HepG2 (cell line): ENCODE measurements around the gene MTA3. TPM values are rescaled to one million over a fixed set of nuclear protein-coding genes. Genes with fewer than 3 reads are reported as not detected.

Experiments used
- ATAC-seq: fragments of 200-7000 bp; cut with Tn5 transposase; 3 replicates; pipeline ENCODE4 v1.9.1; 2020; ENCODE audit warnings: mild to moderate bottlenecking, moderate library complexity
- BruUV-seq: library from RNA; stranded (reverse); fragments of 400-500 nt; replicated peaks from 2 replicates; lab custom pipeline; 2021; lab: Mats Ljungman, UMichigan
- CTCF ChIA-PET: fragments of 300-600 bp; formaldehyde crosslinking; extraction: SDS; loops from one replicate; lab custom pipeline; 2021; ENCODE audit warnings: low total read pairs, inconsistent platforms, low intra/inter-chr PET ratio; lab: Yijun Ruan, JAX
- POLR2A ChIA-PET: fragments of 350-600 bp; sonication (Branson Sonifier 250); formaldehyde crosslinking; loops from one replicate; lab custom pipeline; 2020; ENCODE audit warnings: antibody characterized with exemption, inconsistent platforms; lab: Yijun Ruan, JAX
- DNase-seq: peaks from one replicate; pipeline ENCODE4 v3.0.0-alpha.2; 2015; ENCODE audit warnings: low spot score
- FAIRE-seq: peaks from 3 replicates; lab custom pipeline; 2011; peaks lifted over from hg19 to GRCh38; lab: Jason Lieb, UNC
- H2AFZ ChIP-seq: one replicate; pipeline ENCODE4 v1.6.1; 2011; ENCODE audit warnings: low read length, inconsistent platforms
- H3K27ac ChIP-seq: fragments of 300-600 bp; 3 replicates; pipeline ENCODE4 v1.8.0; 2011; ENCODE audit warnings: mixed run types, mild to moderate bottlenecking, mixed read lengths, low read length, inconsistent platforms; ENCODE audit not compliant: insufficient read depth; ENCODE audit errors: extremely low read length
- H3K27me3 ChIP-seq, 2 experiments: fragments of 200-600 bp in 1 of 2; 2 replicates in 1 of 2; 3 replicates in 1 of 2; pipeline versions ENCODE4 v1.6.0 to v1.8.0; 2011; ENCODE audit warnings: low read length in 2 of 2, mild to moderate bottlenecking in 2 of 2, moderate library complexity in 2 of 2, inconsistent platforms in 1 of 2; ENCODE audit not compliant: insufficient read depth in 2 of 2, control insufficient read depth in 1 of 2
- H3K36me3 ChIP-seq, 2 experiments: fragments of 200-600 bp in 1 of 2; replicated peaks in 1 of 2; 2 replicates in 1 of 2; 3 replicates in 1 of 2; pipeline versions ENCODE4 v1.5.1 to v1.8.0; 2011; ENCODE audit warnings: low read length in 2 of 2, inconsistent platforms in 1 of 2; ENCODE audit not compliant: insufficient read depth in 2 of 2, control insufficient read depth in 1 of 2
- H3K4me1 ChIP-seq: 2 replicates; pipeline ENCODE4 v1.5.1; 2012; ENCODE audit warnings: low read length, inconsistent platforms; ENCODE audit not compliant: insufficient read depth
- H3K4me2 ChIP-seq: 2 replicates; pipeline ENCODE4 v1.6.0; 2011; ENCODE audit warnings: low read depth, low read length, inconsistent platforms
- H3K4me3 ChIP-seq, 3 experiments: fragments of 200-600 bp in 1 of 3; sonication (generic), shearing (Covaris generic) in 1 of 3; replicated peaks in 1 of 3; 2 replicates each; pipeline ENCODE4 v1.5.1; 2011 to 2016; ENCODE audit warnings: low read length in 3 of 3, inconsistent platforms in 2 of 3, low read depth in 2 of 3, mild to moderate bottlenecking in 2 of 3, control low read depth in 1 of 3, mixed read lengths in 1 of 3; ENCODE audit not compliant: insufficient read depth in 1 of 3
- H3K79me2 ChIP-seq: one replicate; pipeline ENCODE4 v1.6.1; 2011; ENCODE audit warnings: low read length, inconsistent platforms; ENCODE audit not compliant: insufficient read depth
- H3K9ac ChIP-seq: 2 replicates; pipeline ENCODE4 v1.6.0; 2011; ENCODE audit warnings: mild to moderate bottlenecking, low read depth, low read length, inconsistent platforms; ENCODE audit not compliant: insufficient read depth
- H3K9me3 ChIP-seq: 2 replicates; pipeline ENCODE4 v1.5.1; 2012; ENCODE audit warnings: mild to moderate bottlenecking, low read length
- H4K20me1 ChIP-seq: 2 replicates; pipeline ENCODE4 v1.6.0; 2011; ENCODE audit warnings: inconsistent platforms, mild to moderate bottlenecking, low read length, moderate library complexity; ENCODE audit not compliant: insufficient read depth
- CENPBD1 ChIP-seq: sonication (generic); formaldehyde crosslinking; IDR thresholded peaks from 2 replicates; pipeline ENCODE4 v1.8.0; 2022; ENCODE audit warnings: missing genetic modification reagents, low read depth, mild to moderate bottlenecking, borderline replicate concordance
- SKI ChIP-seq: fragments of 450-650 bp; IDR thresholded peaks from one replicate; pipeline ENCODE4 v1.6.1; 2018; ENCODE audit warnings: mild to moderate bottlenecking; ENCODE audit not compliant: partially characterized antibody
- THAP7 ChIP-seq: sonication (generic); formaldehyde crosslinking; IDR thresholded peaks from 2 replicates; pipeline ENCODE4 v1.8.1; 2023; ENCODE audit warnings: mild to moderate bottlenecking, missing genetic modification reagents
- ZBTB38 ChIP-seq: sonication (generic); formaldehyde crosslinking; IDR thresholded peaks from 2 replicates; pipeline ENCODE4 v1.5.1; 2020; ENCODE audit warnings: mild to moderate bottlenecking, missing genetic modification reagents
- ZBTB42 ChIP-seq: sonication (generic); formaldehyde crosslinking; IDR thresholded peaks from 2 replicates; pipeline ENCODE4 v1.5.0; 2020; ENCODE audit warnings: mild to moderate bottlenecking, missing genetic modification reagents
- ZNF451 ChIP-seq: sonication (generic); formaldehyde crosslinking; IDR thresholded peaks from 2 replicates; pipeline ENCODE4 v1.5.0; 2020; ENCODE audit warnings: mild to moderate bottlenecking, missing genetic modification reagents
- ZNF503 ChIP-seq: sonication (generic); formaldehyde crosslinking; IDR thresholded peaks from 2 replicates; pipeline ENCODE4 v1.4.0; 2020; ENCODE audit warnings: missing genetic modification reagents
- ZNF687 ChIP-seq: sonication (generic); formaldehyde crosslinking; IDR thresholded peaks from 2 replicates; pipeline ENCODE4 v1.5.1; 2020; ENCODE audit warnings: mild to moderate bottlenecking, missing genetic modification reagents, moderate library complexity
- WGBS: methylation state at CpG from one replicate; pipeline ENCODE4 v1.1.6; 2017; ENCODE audit warnings: low lambda C conversion rate; 5-methylcytosine and 5-hydroxymethylcytosine counted together
- in situ Hi-C: cut with HindIII; loops from 2 replicates; pipeline ENCODE4 v1.10.0; 2017; ENCODE audit warnings: low pct_unique_long_range_greater_than_20kb; ENCODE audit not compliant: extremely low pct_ligation_motif_present
- intact Hi-C: fragments of 100-400 bp; cut with micrococcal nuclease; formaldehyde crosslinking; loops from one replicate; pipeline ENCODE4 v1.10.0; 2022; ENCODE audit not compliant: unreplicated experiment
- polyA plus RNA-seq, 8 experiments: library from polyadenylated mRNA; depleted of rRNA in 3 of 8; stranded (reverse) in 7 of 8; unstranded in 1 of 8; fragments of >200 nt; fragmentation: Illumina TruSeq in 4 of 8; extraction: Trizol in 4 of 8; gene quantifications; 2 replicates each; pipeline versions ENCODE4 v1.2.1 to v1.2.3, GENCODE V29; 2011 to 2016; ENCODE audit warnings: low read depth in 4 of 8, missing spikeins in 1 of 8, mixed read lengths in 1 of 8; ENCODE audit not compliant: insufficient read depth in 1 of 8
- total RNA-seq, 5 experiments: library from RNA; depleted of rRNA; stranded (reverse); fragments of >200 nt; fragmentation: Illumina TruSeq; extraction: Trizol; gene quantifications; 2 replicates each; pipeline ENCODE4 v1.2.3, GENCODE V29; 2016; ENCODE audit warnings: low read depth in 1 of 5

The MTA3 gene
- total and polyA plus RNA-seq, 2 of the 13 experiments (the other 11 are each of a cell fraction or from before 2014, with no cell fraction given): 48.8 to 77.8 TPM

- DNase-seq: no peak
- TF ChIP-seq SKI: no peak
- TF ChIP-seq ZBTB42: no peak
- TF ChIP-seq CENPBD1 (CRISPR knock-in tag): no peak
- no peak for TF ChIP-seq THAP7
- no peak for TF ChIP-seq ZNF451 (CRISPR knock-in tag)
- no peak for TF ChIP-seq ZNF503 (CRISPR knock-in tag)
- TF ChIP-seq ZNF687 (CRISPR knock-in tag): no peak
- TF ChIP-seq ZBTB38 (CRISPR knock-in tag): no peak
- Histone ChIP-seq H4K20me1 (no peaks in the 10 kb centered on the region), H3K79me2 (no peaks in the 10 kb centered on the region), H3K4me3 (no peak overlapping the region), H3K9me3 (no peaks in the 10 kb centered on the region), H3K27ac (no peak overlapping the region), H3K27me3 (no peaks in the 10 kb centered on the region), H3K4me2 (no peak overlapping the region), H3K4me1 (no peaks in the 10 kb centered on the region), H3K36me3 (peaks cover 3 to 11% of the 10 kb centered on the region in 2 experiments), H2AFZ (no peak overlapping the region), H3K9ac (no peak overlapping the region)
- CTCF ChIA-PET: no interaction called here
- intact Hi-C loops (no loop called here), in situ Hi-C loops (no loop called here)
- no peak for ATAC-seq
- BruUV-seq: no TSS peak
- POLR2A ChIA-PET: no interaction called here
- 86% methylated on average over 4 of the region's 4 CpGs for WGBS
- FAIRE-seq: no peak
These were observed 145.5 kb downstream of the MTA3 start for GRCh38 chr2:42713920-42714319.
